GM18505 (cell line): Measurements from ENCODE around the gene PGM5.

Experiments
- ATAC-seq: cut with Tn5 transposase; IDR thresholded peaks from one replicate; pipeline ENCODE4 v1.9.1; 2021; ENCODE audit not compliant: unreplicated experiment
- POLR2A ChIP-seq: IDR thresholded peaks from 4 replicates; pipeline ENCODE4 v1.6.1; 2011; ENCODE audit warnings: borderline replicate concordance; ENCODE audit not compliant: insufficient read depth, insufficient read length; ENCODE audit errors: extremely low read depth

The PGM5 gene

DNA sequence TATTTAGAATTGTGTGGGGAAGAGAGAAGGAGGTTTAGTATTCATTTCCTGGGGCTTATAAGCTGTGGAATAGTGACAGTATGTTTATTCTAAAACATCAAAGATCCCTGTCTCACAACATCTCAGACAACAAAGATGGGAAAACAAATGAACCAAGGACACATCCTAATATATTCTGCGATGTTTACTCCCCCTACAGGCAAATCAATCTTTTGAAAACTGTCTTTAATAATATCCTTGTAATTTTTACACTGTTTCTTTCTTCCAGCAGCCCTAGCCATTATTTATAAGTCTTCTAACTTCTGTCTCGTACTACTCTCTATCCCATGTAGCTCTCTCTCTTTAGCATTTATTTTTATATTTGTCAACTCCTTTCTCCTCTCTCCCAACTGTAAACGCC lies 217.7 kb downstream of the PGM5 start:
- TF ChIP-seq POLR2A = no peak
- ATAC-seq = no peak

GRCh38 chr9:68575817-68576216 lies 219.4 kb downstream of the PGM5 start:
- ATAC-seq = no peak
- no peak for TF ChIP-seq POLR2A

- ATAC-seq = peak; percentile 93
Measured at GRCh38 chr9:68577774-68578591, 221.6 kb downstream of the PGM5 start.

More at GRCh38 chr9:68577774-68578591, 221.6 kb downstream of the PGM5 start:
- TF ChIP-seq POLR2A = no peak
